HepG2 (cell line): ENCODE data around the gene NAP1L4. TPM values are rescaled to one million over a fixed set of nuclear protein-coding genes. Genes with fewer than 3 reads are reported as not detected.

Experiments
- ATAC-seq: fragments of 200-7000 bp; cut with Tn5 transposase; 3 replicates; pipeline ENCODE4 v1.9.1; 2020; ENCODE audit warnings: mild to moderate bottlenecking, moderate library complexity
- BruUV-seq: library from RNA; stranded (reverse); fragments of 400-500 nt; replicated peaks from 2 replicates; lab custom pipeline; 2021; lab: Mats Ljungman, UMichigan
- CTCF ChIA-PET: fragments of 300-600 bp; formaldehyde crosslinking; extraction: SDS; loops from one replicate; lab custom pipeline; 2021; ENCODE audit warnings: low total read pairs, inconsistent platforms, low intra/inter-chr PET ratio; lab: Yijun Ruan, JAX
- POLR2A ChIA-PET: fragments of 350-600 bp; sonication (Branson Sonifier 250); formaldehyde crosslinking; loops from one replicate; lab custom pipeline; 2020; ENCODE audit warnings: antibody characterized with exemption, inconsistent platforms; lab: Yijun Ruan, JAX
- DNase-seq: peaks from one replicate; pipeline ENCODE4 v3.0.0-alpha.2; 2015; ENCODE audit warnings: low spot score
- FAIRE-seq: peaks from 3 replicates; lab custom pipeline; 2011; peaks lifted over from hg19 to GRCh38; lab: Jason Lieb, UNC
- H2AFZ ChIP-seq: one replicate; pipeline ENCODE4 v1.6.1; 2011; ENCODE audit warnings: low read length, inconsistent platforms
- H3K27ac ChIP-seq: fragments of 300-600 bp; 3 replicates; pipeline ENCODE4 v1.8.0; 2011; ENCODE audit warnings: mixed run types, mild to moderate bottlenecking, mixed read lengths, low read length, inconsistent platforms; ENCODE audit not compliant: insufficient read depth; ENCODE audit errors: extremely low read length
- H3K27me3 ChIP-seq, 2 experiments: fragments of 200-600 bp in 1 of 2; 2 replicates in 1 of 2; 3 replicates in 1 of 2; pipeline versions ENCODE4 v1.6.0 to v1.8.0; 2011; ENCODE audit warnings: low read length in 2 of 2, mild to moderate bottlenecking in 2 of 2, moderate library complexity in 2 of 2, inconsistent platforms in 1 of 2; ENCODE audit not compliant: insufficient read depth in 2 of 2, control insufficient read depth in 1 of 2
- H3K36me3 ChIP-seq, 2 experiments: fragments of 200-600 bp in 1 of 2; replicated peaks in 1 of 2; 2 replicates in 1 of 2; 3 replicates in 1 of 2; pipeline versions ENCODE4 v1.5.1 to v1.8.0; 2011; ENCODE audit warnings: low read length in 2 of 2, inconsistent platforms in 1 of 2; ENCODE audit not compliant: insufficient read depth in 2 of 2, control insufficient read depth in 1 of 2
- H3K4me1 ChIP-seq: 2 replicates; pipeline ENCODE4 v1.5.1; 2012; ENCODE audit warnings: low read length, inconsistent platforms; ENCODE audit not compliant: insufficient read depth
- H3K4me2 ChIP-seq: 2 replicates; pipeline ENCODE4 v1.6.0; 2011; ENCODE audit warnings: low read depth, low read length, inconsistent platforms
- H3K4me3 ChIP-seq, 3 experiments: fragments of 200-600 bp in 1 of 3; sonication (generic), shearing (Covaris generic) in 1 of 3; replicated peaks in 1 of 3; 2 replicates each; pipeline ENCODE4 v1.5.1; 2011 to 2016; ENCODE audit warnings: low read length in 3 of 3, inconsistent platforms in 2 of 3, low read depth in 2 of 3, mild to moderate bottlenecking in 2 of 3, control low read depth in 1 of 3, mixed read lengths in 1 of 3; ENCODE audit not compliant: insufficient read depth in 1 of 3
- H3K79me2 ChIP-seq: one replicate; pipeline ENCODE4 v1.6.1; 2011; ENCODE audit warnings: low read length, inconsistent platforms; ENCODE audit not compliant: insufficient read depth
- H3K9ac ChIP-seq: 2 replicates; pipeline ENCODE4 v1.6.0; 2011; ENCODE audit warnings: mild to moderate bottlenecking, low read depth, low read length, inconsistent platforms; ENCODE audit not compliant: insufficient read depth
- H3K9me3 ChIP-seq: 2 replicates; pipeline ENCODE4 v1.5.1; 2012; ENCODE audit warnings: mild to moderate bottlenecking, low read length
- H4K20me1 ChIP-seq: 2 replicates; pipeline ENCODE4 v1.6.0; 2011; ENCODE audit warnings: inconsistent platforms, mild to moderate bottlenecking, low read length, moderate library complexity; ENCODE audit not compliant: insufficient read depth
- ARID2 ChIP-seq: sonication (generic); formaldehyde crosslinking; IDR thresholded peaks from 2 replicates; pipeline ENCODE4 v1.8.1; 2022; ENCODE audit warnings: mild to moderate bottlenecking, missing genetic modification reagents, borderline replicate concordance
- SAP130 ChIP-seq: IDR thresholded peaks from 2 replicates; pipeline ENCODE4 v1.6.1; 2016; ENCODE audit warnings: low read depth
- ZBTB7B ChIP-seq: sonication (generic); formaldehyde crosslinking; IDR thresholded peaks from 2 replicates; pipeline ENCODE4 v1.4.0; 2020; ENCODE audit warnings: missing genetic modification reagents
- WGBS: methylation state at CpG from one replicate; pipeline ENCODE4 v1.1.6; 2017; ENCODE audit warnings: low lambda C conversion rate; 5-methylcytosine and 5-hydroxymethylcytosine counted together
- in situ Hi-C: cut with HindIII; loops from 2 replicates; pipeline ENCODE4 v1.10.0; 2017; ENCODE audit warnings: low pct_unique_long_range_greater_than_20kb; ENCODE audit not compliant: extremely low pct_ligation_motif_present
- intact Hi-C: fragments of 100-400 bp; cut with micrococcal nuclease; formaldehyde crosslinking; loops from one replicate; pipeline ENCODE4 v1.10.0; 2022; ENCODE audit not compliant: unreplicated experiment
- polyA plus RNA-seq, 8 experiments: library from polyadenylated mRNA; depleted of rRNA in 3 of 8; stranded (reverse) in 7 of 8; unstranded in 1 of 8; fragments of >200 nt; fragmentation: Illumina TruSeq in 4 of 8; extraction: Trizol in 4 of 8; gene quantifications; 2 replicates each; pipeline versions ENCODE4 v1.2.1 to v1.2.3, GENCODE V29; 2011 to 2016; ENCODE audit warnings: low read depth in 4 of 8, missing spikeins in 1 of 8, mixed read lengths in 1 of 8; ENCODE audit not compliant: insufficient read depth in 1 of 8
- total RNA-seq, 5 experiments: library from RNA; depleted of rRNA; stranded (reverse); fragments of >200 nt; fragmentation: Illumina TruSeq; extraction: Trizol; gene quantifications; 2 replicates each; pipeline ENCODE4 v1.2.3, GENCODE V29; 2016; ENCODE audit warnings: low read depth in 1 of 5
- TF ChIP-seq, protein P1 (sequence below): sonication (generic); formaldehyde crosslinking; IDR thresholded peaks from 2 replicates; pipeline ENCODE4 v1.4.0; 2020; ENCODE audit warnings: missing genetic modification reagents, borderline replicate concordance

Gene NAP1L4
- total and polyA plus RNA-seq, 2 of the 13 experiments (the other 11 are each of a cell fraction or from before 2014, with no cell fraction given), result 64.0 to 186 TPM

GRCh38 chr11:2989551-2989950, 2.6 kb downstream of the NAP1L4 start:
- in situ Hi-C loops (no loop called here), intact Hi-C loops (no loop called here)
- no peak for DNase-seq
- peak overlapping the region; percentile 89 to 96 (median 90) for H3K4me3 ChIP-seq
- no peak for ATAC-seq
- H3K9me3 ChIP-seq, result no peaks in the 10 kb centered on the region
- TF ChIP-seq ZBTB7B, result no peak
- TF ChIP-seq ARID2, result 0 out of 2 replicates have a peak, but pooled peaks have one; percentile 34
- H3K9ac ChIP-seq, result peak overlapping the region; percentile 93
- H3K79me2 ChIP-seq, result peaks cover 72% of the 10 kb centered on the region
- H3K27me3 ChIP-seq, result no peaks in the 10 kb centered on the region; a peak in 2 of 5 replicates
- 3% methylated on average over 3 of the region's 3 CpGs for WGBS
- H2AFZ ChIP-seq, result no peak overlapping the region
- peaks cover 3 to 10% of the 10 kb centered on the region in 2 experiments; a peak in 3 of 5 replicates for H3K36me3 ChIP-seq
- peaks cover 60% of the 10 kb centered on the region for H4K20me1 ChIP-seq
- CTCF ChIA-PET, result no interaction called here
- FAIRE-seq, result no peak
- H3K4me1 ChIP-seq, result peaks cover 53% of the 10 kb centered on the region
- peak overlapping the region; percentile 97 for H3K27ac ChIP-seq
- no TSS peak for BruUV-seq
- POLR2A ChIA-PET, result no interaction called here
- H3K4me2 ChIP-seq, result peak overlapping the region; percentile 88

DNA sequence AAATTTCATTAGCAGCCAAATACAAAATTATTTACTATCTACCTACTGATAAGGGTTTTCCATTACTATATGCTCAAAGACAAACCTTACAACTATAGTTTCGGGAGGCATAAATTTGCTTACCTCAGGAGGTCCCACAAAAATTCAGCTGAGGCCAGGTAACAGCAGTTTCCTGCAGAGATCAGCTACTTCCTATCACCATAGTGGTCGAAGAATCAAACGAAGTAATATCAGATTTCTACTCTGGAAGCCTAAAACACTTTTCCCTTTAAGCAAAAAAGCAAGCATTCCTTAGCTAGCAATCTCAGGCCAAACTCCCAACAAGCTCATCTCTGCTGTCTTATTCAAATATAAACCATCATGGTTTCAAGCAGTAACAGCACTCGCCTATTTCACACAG, 3.1 kb downstream of the NAP1L4 start:
- CTCF ChIA-PET, result no interaction called here
- in situ Hi-C loops, result no loop called here
- 14% methylated on average over 4 of the region's 4 CpGs for WGBS

More for the DNA sequence above, 3.1 kb downstream of the NAP1L4 start:
- H3K9me3 ChIP-seq, result no peaks in the 10 kb centered on the region
- no TSS peak for BruUV-seq
- H4K20me1 ChIP-seq, result peaks cover 64% of the 10 kb centered on the region
- H3K36me3 ChIP-seq, result peaks cover 5 to 11% of the 10 kb centered on the region in 2 experiments; a peak in 3 of 5 replicates
- H3K4me3 ChIP-seq, result peak overlapping the region; percentile 89 to 96 (median 90); a peak in 5 of 6 replicates
- ATAC-seq, result no peak
- TF ChIP-seq, protein P1, sequence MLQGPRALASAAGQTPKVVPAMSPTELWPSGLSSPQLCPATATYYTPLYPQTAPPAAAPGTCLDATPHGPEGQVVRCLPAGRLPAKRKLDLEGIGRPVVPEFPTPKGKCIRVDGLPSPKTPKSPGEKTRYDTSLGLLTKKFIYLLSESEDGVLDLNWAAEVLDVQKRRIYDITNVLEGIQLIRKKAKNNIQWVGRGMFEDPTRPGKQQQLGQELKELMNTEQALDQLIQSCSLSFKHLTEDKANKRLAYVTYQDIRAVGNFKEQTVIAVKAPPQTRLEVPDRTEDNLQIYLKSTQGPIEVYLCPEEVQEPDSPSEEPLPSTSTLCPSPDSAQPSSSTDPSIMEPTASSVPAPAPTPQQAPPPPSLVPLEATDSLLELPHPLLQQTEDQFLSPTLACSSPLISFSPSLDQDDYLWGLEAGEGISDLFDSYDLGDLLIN (CRISPR knock-in tag), result no peak
- 0 out of 2 replicates have a peak, but pooled peaks have one; percentile 20 for TF ChIP-seq SAP130 (CRISPR knock-in tag)
- peaks cover 76% of the 10 kb centered on the region for H3K79me2 ChIP-seq
- H3K4me2 ChIP-seq, result peak overlapping the region; percentile 88
- no peak overlapping the region for H2AFZ ChIP-seq
- H3K27me3 ChIP-seq, result no peaks in the 10 kb centered on the region; a peak in 2 of 5 replicates
- H3K9ac ChIP-seq, result peak overlapping the region; percentile 93
- peaks cover 53% of the 10 kb centered on the region for H3K4me1 ChIP-seq
- DNase-seq, result no peak
- POLR2A ChIA-PET, result interaction anchor here (0.6 kb wide), 1 partner anchor 8 kb away, joined by 3 read pairs; no protein-coding TSS in a partner anchor
- intact Hi-C loops, result no loop called here
- H3K27ac ChIP-seq, result peak overlapping the region; percentile 97
- FAIRE-seq, result no peak
